GM19467 (cell line): ENCODE results near the gene RHBDF2.

ENCODE experiments used
- ATAC-seq: cut with Tn5 transposase; IDR thresholded peaks from one replicate; pipeline ENCODE4 v1.9.1; 2021; ENCODE audit warnings: mild to moderate bottlenecking, moderate library complexity; ENCODE audit not compliant: unreplicated experiment

Gene RHBDF2

GRCh38 chr17:76441686-76442340 lies 59.4 kb downstream of the RHBDF2 start:
- no peak for ATAC-seq

GRCh38 chr17:76440751-76441362 lies 60.4 kb downstream of the RHBDF2 start:
- no peak for ATAC-seq

GRCh38 chr17:76439314-76439928 lies 61.8 kb downstream of the RHBDF2 start:
- ATAC-seq = no peak

GRCh38 chr17:76438906-76439305 lies 62.3 kb downstream of the RHBDF2 start:
- ATAC-seq = no peak

GRCh38 chr17:76437467-76438402 lies 63.5 kb downstream of the RHBDF2 start:
- ATAC-seq = no peak

- no peak for ATAC-seq
These were observed 65.5 kb downstream of the RHBDF2 start for GRCh38 chr17:76435751-76436150.

GRCh38 chr17:76434870-76435269 lies 66.4 kb downstream of the RHBDF2 start:
- no peak for ATAC-seq

GRCh38 chr17:76433693-76434092 lies 67.5 kb downstream of the RHBDF2 start:
- ATAC-seq = no peak

GRCh38 chr17:76432712-76433336 lies 68.4 kb downstream of the RHBDF2 start:
- ATAC-seq = no peak

- ATAC-seq = no peak
These were observed 69.2 kb downstream of the RHBDF2 start for GRCh38 chr17:76432004-76432403.

GRCh38 chr17:76431509-76431908 lies 69.7 kb downstream of the RHBDF2 start:
- no peak for ATAC-seq

GRCh38 chr17:76428511-76428910 lies 72.7 kb downstream of the RHBDF2 start:
- ATAC-seq = no peak

GRCh38 chr17:76427501-76428231 lies 73.6 kb downstream of the RHBDF2 start:
- ATAC-seq = no peak

GRCh38 chr17:76426853-76427252 lies 74.4 kb downstream of the RHBDF2 start:
- ATAC-seq = no peak

GRCh38 chr17:76422860-76423259 lies 78.4 kb downstream of the RHBDF2 start:
- no peak for ATAC-seq

GRCh38 chr17:76422406-76422805 lies 78.8 kb downstream of the RHBDF2 start:
- no peak for ATAC-seq

- ATAC-seq = no peak
These were observed 80.2 kb downstream of the RHBDF2 start for GRCh38 chr17:76421044-76421407.
